Testis (tissue), 3 donors: ENCODE results near the gene SAE1. TPM values are rescaled to one million over a fixed set of nuclear protein-coding genes. Genes with fewer than 3 reads are reported as not detected.

Source experiments
- DNase-seq: peaks from one replicate; pipeline ENCODE4 v3.0.0-alpha.2; 2019
- H3K27ac ChIP-seq, 2 donors: fragments of 200-600 bp; sonication (generic); one replicate each; pipeline ENCODE4 v1.5.1; 2019
- H3K27me3 ChIP-seq: fragments of 200-600 bp; sonication (generic); one replicate; pipeline ENCODE4 v1.5.1; 2019
- H3K36me3 ChIP-seq: fragments of 200-600 bp; sonication (generic); one replicate; pipeline ENCODE4 v1.5.1; 2017; ENCODE audit warnings: low read depth; ENCODE audit errors: missing control alignments
- H3K4me1 ChIP-seq: fragments of 200-600 bp; sonication (generic); one replicate; pipeline ENCODE4 v1.5.1; 2019
- H3K4me3 ChIP-seq, 2 donors: fragments of 200-600 bp; sonication (generic); one replicate each; pipeline ENCODE4 v1.5.1; 2017 to 2019
- H3K9me3 ChIP-seq: fragments of 200-600 bp; sonication (generic); one replicate; pipeline ENCODE4 v1.5.1; 2017
- CTCF ChIP-seq, 3 experiments: fragments of 450-650 bp in 2 of 3; fragments of 200-600 bp in 1 of 3; sonication (generic) in 1 of 3; IDR thresholded peaks; one replicate each; pipeline ENCODE4 v1.5.1; 2016 to 2019; ENCODE audit warnings: antibody characterized with exemption in 3 of 3, mild to moderate bottlenecking in 2 of 3, moderate library complexity in 1 of 3
- POLR2A ChIP-seq: fragments of 450-650 bp; IDR thresholded peaks from one replicate; pipeline ENCODE4 v1.6.1; 2017; ENCODE audit warnings: antibody characterized with exemption, mild to moderate bottlenecking, moderate library complexity
- WGBS, 2 donors: methylation state at CpG; one replicate each; pipeline ENCODE4 v1.1.5; 2018; 5-methylcytosine and 5-hydroxymethylcytosine counted together
- intact Hi-C: fragments of 100-400 bp; cut with DNase I; formaldehyde crosslinking; loops from one replicate; pipeline ENCODE4 v1.15.1; 2023; ENCODE audit warnings: low total_unique reads
- polyA plus RNA-seq: library from polyadenylated mRNA; stranded (reverse); fragments of 350-450 nt; fragmentation: Illumina TruSeq; extraction: RNeasy Lipid Tissue Mini Kit (QIAGEN cat#74804); gene quantifications from one replicate; pipeline ENCODE4 v1.2.3, GENCODE V29; 2014; ENCODE audit warnings: low read depth, low replicate concordance; ENCODE audit not compliant: insufficient read depth
- total RNA-seq, 2 donors: library from RNA; depleted of rRNA; stranded (reverse); fragments of >200 nt; gene quantifications; one replicate each; pipeline ENCODE4 v1.2.3, GENCODE V29; 2016

SAE1 gene
- total and polyA plus RNA-seq, 3 donors from 2014 or later: 105 to 185 (median 124) TPM

GRCh38 chr19:47152205-47152604 is 21.6 kb downstream of the SAE1 start:
- no peaks in the 10 kb centered on the region for H3K27me3 ChIP-seq
- intact Hi-C loops: loop anchor here (10.0 kb wide), 1 partner anchor 53 kb away; no protein-coding TSS in a partner anchor
- H3K27ac ChIP-seq: no peak overlapping the region
- DNase-seq: no peak
- no peaks in the 10 kb centered on the region for H3K36me3 ChIP-seq
- peaks cover under 1% of the 10 kb centered on the region for H3K4me1 ChIP-seq
- TF ChIP-seq CTCF (IDR thresholded peaks at IDR 0.05) (no peak), POLR2A (no peak)
- no peaks in the 10 kb centered on the region for H3K9me3 ChIP-seq
- 78 to 84% methylated on average over 1 of the region's 1 CpG for WGBS, 2 donors
- no peak overlapping the region for H3K4me3 ChIP-seq

- no peak overlapping the region for H3K27ac ChIP-seq
- intact Hi-C loops: loop anchor here (10.0 kb wide), 1 partner anchor 52 kb away; no protein-coding TSS in a partner anchor
- no peak for DNase-seq
- WGBS, 2 donors: 87 to 90% methylated on average over 2 of the region's 2 CpGs
- H3K4me1 ChIP-seq: peaks cover 5% of the 10 kb centered on the region
- no peaks in the 10 kb centered on the region for H3K9me3 ChIP-seq
- no peak overlapping the region for H3K4me3 ChIP-seq
- TF ChIP-seq CTCF (IDR thresholded peaks at IDR 0.05) (no peak), POLR2A (no peak)
- H3K27me3 ChIP-seq: no peaks in the 10 kb centered on the region
- no peaks in the 10 kb centered on the region for H3K36me3 ChIP-seq
Observed at GRCh38 chr19:47152632-47153031, 22.0 kb downstream of the SAE1 start.

GRCh38 chr19:47153266-47153665 is 22.6 kb downstream of the SAE1 start:
- no peak for TF ChIP-seq POLR2A
- TF ChIP-seq CTCF (IDR thresholded peaks at IDR 0.05): no peak
- Histone ChIP-seq H3K4me1 (peaks cover 11% of the 10 kb centered on the region), H3K4me3 (no peak overlapping the region), H3K27ac (no peak overlapping the region), H3K36me3 (no peaks in the 10 kb centered on the region), H3K27me3 (no peaks in the 10 kb centered on the region), H3K9me3 (no peaks in the 10 kb centered on the region)
- DNase-seq: no peak
- intact Hi-C loops: loop anchor here (10.0 kb wide), 1 partner anchor 52 kb away; no protein-coding TSS in a partner anchor
- 88 to 91% methylated on average over 2 of the region's 2 CpGs for WGBS, 2 donors

- Histone ChIP-seq H3K4me1 (peaks cover 14% of the 10 kb centered on the region), H3K36me3 (no peaks in the 10 kb centered on the region)
Observed at GRCh38 chr19:47155148-47155547, 24.5 kb downstream of the SAE1 start.

More at GRCh38 chr19:47155148-47155547, 24.5 kb downstream of the SAE1 start:
- TF ChIP-seq POLR2A: no peak
- TF ChIP-seq CTCF (IDR thresholded peaks at IDR 0.05): no peak
- no peaks in the 10 kb centered on the region for H3K9me3 ChIP-seq
- WGBS, 2 donors: 69% methylated on average over 7 of the region's 7 CpGs
- H3K27ac ChIP-seq: no peak overlapping the region
- H3K27me3 ChIP-seq: no peaks in the 10 kb centered on the region
- intact Hi-C loops: loop anchor here (10.0 kb wide), 1 partner anchor 50 kb away; no protein-coding TSS in a partner anchor
- DNase-seq: no peak
- no peak overlapping the region for H3K4me3 ChIP-seq
